Coronary artery (tissue), 2 donors: ENCODE measurements around the gene ZNF385B.

Experiments
- DNase-seq: peaks from one replicate; pipeline ENCODE4 v3.0.0-alpha.2; 2017; ENCODE audit warnings: low spot score
- H3K27ac ChIP-seq, 2 donors: fragments of 200-600 bp; sonication (generic); one replicate each; pipeline ENCODE4 v1.5.1; 2016 to 2019
- H3K4me3 ChIP-seq: fragments of 200-600 bp; sonication (generic); 2 replicates; pipeline ENCODE4 v1.5.1; 2016; ENCODE audit warnings: mild to moderate bottlenecking, moderate library complexity
- TF ChIP-seq, protein P1 (sequence below): fragments of 200-600 bp; sonication (generic); IDR thresholded peaks from one replicate; pipeline ENCODE4 v1.5.1; 2019; ENCODE audit warnings: antibody characterized with exemption

The ZNF385B gene

GRCh38 chr2:179729966-179730365 lies 131.4 kb downstream of the ZNF385B start:
- TF ChIP-seq, protein P1, sequence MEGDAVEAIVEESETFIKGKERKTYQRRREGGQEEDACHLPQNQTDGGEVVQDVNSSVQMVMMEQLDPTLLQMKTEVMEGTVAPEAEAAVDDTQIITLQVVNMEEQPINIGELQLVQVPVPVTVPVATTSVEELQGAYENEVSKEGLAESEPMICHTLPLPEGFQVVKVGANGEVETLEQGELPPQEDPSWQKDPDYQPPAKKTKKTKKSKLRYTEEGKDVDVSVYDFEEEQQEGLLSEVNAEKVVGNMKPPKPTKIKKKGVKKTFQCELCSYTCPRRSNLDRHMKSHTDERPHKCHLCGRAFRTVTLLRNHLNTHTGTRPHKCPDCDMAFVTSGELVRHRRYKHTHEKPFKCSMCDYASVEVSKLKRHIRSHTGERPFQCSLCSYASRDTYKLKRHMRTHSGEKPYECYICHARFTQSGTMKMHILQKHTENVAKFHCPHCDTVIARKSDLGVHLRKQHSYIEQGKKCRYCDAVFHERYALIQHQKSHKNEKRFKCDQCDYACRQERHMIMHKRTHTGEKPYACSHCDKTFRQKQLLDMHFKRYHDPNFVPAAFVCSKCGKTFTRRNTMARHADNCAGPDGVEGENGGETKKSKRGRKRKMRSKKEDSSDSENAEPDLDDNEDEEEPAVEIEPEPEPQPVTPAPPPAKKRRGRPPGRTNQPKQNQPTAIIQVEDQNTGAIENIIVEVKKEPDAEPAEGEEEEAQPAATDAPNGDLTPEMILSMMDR, result no peak
- H3K4me3 ChIP-seq, result no peak overlapping the region

DNA sequence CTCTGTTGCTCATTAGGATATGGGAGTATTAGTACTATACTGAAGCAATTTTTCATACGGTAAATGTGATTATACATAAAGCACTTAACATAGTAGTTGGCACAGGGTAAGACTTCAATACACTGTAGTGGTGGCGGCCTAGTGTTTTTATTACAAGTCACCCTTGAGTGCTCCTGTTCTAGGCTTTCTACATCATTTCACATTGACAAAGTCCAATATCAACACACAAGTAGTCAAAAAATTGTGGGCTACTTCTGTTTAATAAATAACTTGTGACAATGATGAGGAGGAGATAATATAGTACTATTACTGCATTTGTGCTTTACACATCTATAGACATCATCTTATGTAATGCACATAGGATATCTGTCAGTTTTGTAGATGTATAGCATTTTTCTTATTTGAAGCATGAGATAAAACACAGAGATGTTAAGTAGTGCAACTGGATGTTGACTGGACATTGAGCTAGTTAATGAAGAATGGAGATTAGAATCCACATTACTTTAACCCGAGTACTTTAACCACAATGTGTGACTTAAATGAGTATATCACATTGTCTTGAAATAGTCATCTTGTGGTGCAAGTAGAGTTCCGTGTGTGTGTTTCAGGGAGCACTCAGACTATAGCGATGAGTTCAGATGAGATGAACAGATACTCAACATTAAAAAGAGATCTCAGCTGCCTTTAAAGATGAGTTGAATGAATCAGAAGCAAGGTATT lies 134.8 kb downstream of the ZNF385B start:
- DNase-seq, result no peak
- Histone ChIP-seq H3K27ac (no peak overlapping the region), H3K4me3 (no peak overlapping the region)
- TF ChIP-seq, protein P1, result no peak

More at GRCh38 chr2:179729966-179730365, 131.4 kb downstream of the ZNF385B start:
- DNase-seq, result no peak
- H3K27ac ChIP-seq, result no peak overlapping the region

DNA sequence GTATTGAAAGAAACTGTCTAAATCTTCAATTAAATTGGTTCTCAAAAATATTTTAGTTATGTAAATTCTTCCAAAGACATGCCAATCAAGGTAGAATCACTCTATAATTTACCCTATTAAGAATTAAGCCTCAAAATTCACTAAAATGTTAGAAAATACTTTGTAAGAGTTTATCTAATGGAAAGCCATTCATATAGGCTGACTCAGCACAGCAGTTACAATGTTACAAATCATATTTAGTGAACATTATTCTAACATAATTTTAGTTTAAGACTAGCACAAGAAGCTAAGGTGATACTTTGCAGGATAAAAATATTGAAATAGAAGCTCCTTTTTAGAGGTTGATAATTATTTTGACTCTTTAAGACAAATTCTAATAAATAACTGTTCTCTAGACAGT lies 137.0 kb downstream of the ZNF385B start:
- DNase-seq, result no peak
- TF ChIP-seq, protein P1, result no peak
- Histone ChIP-seq H3K27ac (no peak overlapping the region), H3K4me3 (no peak overlapping the region)

GRCh38 chr2:179720173-179720772 lies 141.1 kb downstream of the ZNF385B start:
- H3K27ac ChIP-seq, result no peak overlapping the region
- TF ChIP-seq, protein P1, result no peak
- no peak for DNase-seq
- H3K4me3 ChIP-seq, result no peak overlapping the region

- Histone ChIP-seq H3K4me3 (no peak overlapping the region), H3K27ac (no peak overlapping the region)
- TF ChIP-seq, protein P1, result no peak
- DNase-seq, result no peak
Measured at GRCh38 chr2:179715871-179716270, 145.5 kb downstream of the ZNF385B start.

- no peak for DNase-seq
- TF ChIP-seq, protein P1, result no peak
- Histone ChIP-seq H3K27ac (no peak overlapping the region), H3K4me3 (no peak overlapping the region)
Measured at GRCh38 chr2:179715196-179715595, 146.2 kb downstream of the ZNF385B start.

GRCh38 chr2:179712825-179713224 lies 148.6 kb downstream of the ZNF385B start:
- Histone ChIP-seq H3K27ac (no peak overlapping the region), H3K4me3 (no peak overlapping the region)
- no peak for DNase-seq
- TF ChIP-seq, protein P1, result no peak
